Activated gamma-delta T cell treated with Interleukin-2 at 50 U/mL for 16 hours (primary cell): ENCODE results near the gene SDF2L1.
"Not testable (repeated sequence)": the region's sequence is repeated elsewhere in the genome, so short reads cannot be mapped to it uniquely, and the experiment has no call there.

ENCODE experiments used
- DNase-seq: peaks from one replicate; pipeline ENCODE4 v3.0.0-alpha.2; 2020

The SDF2L1 gene

DNA sequence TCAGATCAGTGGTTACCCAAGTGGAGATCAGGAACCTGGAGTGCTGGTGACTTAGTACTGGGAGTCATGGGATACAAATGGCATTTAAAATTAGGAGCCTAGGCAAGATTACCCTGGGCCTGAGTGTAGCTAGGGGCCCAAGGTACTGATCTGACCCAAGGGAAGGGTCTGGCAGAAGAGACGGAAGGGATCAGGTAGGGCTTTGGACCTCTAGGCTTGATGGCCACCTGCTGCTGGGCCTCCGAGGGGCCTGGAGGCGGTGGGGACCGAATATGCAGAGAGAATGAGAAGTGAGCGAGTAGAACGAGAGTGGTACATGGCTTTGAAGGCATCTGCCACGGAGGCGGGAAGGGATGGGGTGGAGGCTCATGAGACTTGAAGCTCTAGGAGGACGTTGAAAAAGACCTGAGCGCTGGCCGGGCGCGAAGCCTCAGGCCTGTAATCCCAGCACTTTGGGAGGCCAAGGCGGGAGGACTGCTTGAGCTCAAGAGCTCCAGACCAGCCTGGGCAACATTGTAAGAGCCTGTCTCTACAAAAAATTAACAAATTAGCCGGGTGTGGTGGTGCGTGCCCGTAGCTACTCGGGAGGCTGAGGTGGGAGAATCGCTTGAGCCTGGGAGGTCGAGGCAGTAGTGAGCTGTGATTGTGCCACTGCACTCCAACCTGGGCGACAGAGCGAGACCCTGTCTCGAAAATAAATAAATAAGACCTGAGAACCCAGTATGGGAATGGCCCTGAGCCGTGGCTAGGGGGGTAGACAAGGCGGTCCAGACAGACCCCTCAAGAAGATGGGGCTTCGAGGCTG lies 23.1 kb downstream of the SDF2L1 start:
- DNase-seq, result no peak

- DNase-seq, result no peak
Measured at GRCh38 chr22:21666786-21667185, 24.7 kb downstream of the SDF2L1 start.

- DNase-seq, result no peak
Measured at GRCh38 chr22:21669026-21669425, 26.9 kb downstream of the SDF2L1 start.

DNA sequence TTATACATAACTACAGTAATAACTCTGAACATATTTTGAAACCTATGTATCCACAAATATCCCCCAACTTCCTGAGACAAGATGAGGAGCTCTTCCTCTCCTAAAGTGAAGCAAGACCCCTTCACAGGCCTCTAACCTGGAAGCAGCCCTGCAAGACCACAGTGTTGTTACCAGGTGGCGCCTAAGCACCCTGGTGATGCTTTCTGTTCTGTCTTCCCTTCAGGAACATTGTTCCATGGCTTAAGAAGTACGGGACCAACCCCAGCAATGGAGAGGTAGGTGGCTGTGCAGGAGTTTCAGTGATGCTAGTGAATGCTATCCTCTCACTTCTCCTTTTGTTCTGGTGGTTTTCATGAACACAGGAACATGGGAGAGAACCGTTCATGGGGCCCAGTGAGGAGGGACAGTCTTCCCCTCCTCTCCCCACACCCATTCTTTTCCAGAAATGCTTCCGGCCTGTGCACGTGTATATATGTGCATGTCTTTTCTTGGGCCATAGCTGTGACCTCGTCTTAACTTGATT lies 30.1 kb downstream of the SDF2L1 start:
- no peak for DNase-seq

DNA sequence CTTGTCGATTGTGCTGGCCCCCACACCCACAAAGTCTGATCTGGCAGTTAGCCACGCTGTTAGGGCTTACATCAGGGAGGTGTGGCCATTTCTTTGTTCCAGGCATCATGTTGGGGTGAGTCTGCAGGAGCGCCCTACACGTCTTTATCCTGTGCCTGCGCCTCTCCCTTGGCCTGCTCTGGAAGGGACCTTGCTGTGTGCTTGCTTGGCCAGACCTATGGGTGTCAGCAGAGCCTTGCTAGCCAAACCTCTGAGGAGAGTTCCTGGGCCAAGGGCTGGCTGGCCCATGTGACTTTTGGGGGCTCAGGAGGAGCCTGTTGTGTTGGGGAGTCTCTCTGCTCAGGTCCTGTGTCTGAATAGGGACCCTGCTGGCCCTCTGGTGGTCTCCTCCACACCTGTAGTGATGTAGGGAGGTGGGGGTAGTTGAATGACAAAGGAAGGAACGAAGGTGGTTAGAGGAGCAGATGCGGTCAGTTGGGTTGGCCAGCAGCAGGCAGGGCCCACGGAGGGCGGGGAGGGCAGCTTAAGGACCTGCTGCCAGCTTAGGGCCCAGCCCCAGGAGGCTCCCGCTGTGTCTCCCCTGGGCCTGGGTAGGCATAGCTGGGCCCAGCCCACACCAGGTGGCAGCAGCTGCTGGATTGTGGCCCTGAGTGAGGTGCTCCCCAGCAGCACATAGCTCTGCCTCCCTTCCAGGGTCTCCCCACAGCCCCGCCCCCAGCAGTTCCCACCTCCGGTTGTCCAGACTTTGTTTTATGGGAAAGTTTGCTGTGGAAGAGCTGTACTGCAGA lies 31.6 kb downstream of the SDF2L1 start:
- DNase-seq, result no peak

GRCh38 chr22:21674638-21675245 lies 32.6 kb downstream of the SDF2L1 start:
- no peak for DNase-seq

GRCh38 chr22:21677606-21678443 lies 35.7 kb downstream of the SDF2L1 start:
- no peak for DNase-seq

GRCh38 chr22:21678842-21679241 lies 36.7 kb downstream of the SDF2L1 start:
- DNase-seq, result not testable (repeated sequence)

DNA sequence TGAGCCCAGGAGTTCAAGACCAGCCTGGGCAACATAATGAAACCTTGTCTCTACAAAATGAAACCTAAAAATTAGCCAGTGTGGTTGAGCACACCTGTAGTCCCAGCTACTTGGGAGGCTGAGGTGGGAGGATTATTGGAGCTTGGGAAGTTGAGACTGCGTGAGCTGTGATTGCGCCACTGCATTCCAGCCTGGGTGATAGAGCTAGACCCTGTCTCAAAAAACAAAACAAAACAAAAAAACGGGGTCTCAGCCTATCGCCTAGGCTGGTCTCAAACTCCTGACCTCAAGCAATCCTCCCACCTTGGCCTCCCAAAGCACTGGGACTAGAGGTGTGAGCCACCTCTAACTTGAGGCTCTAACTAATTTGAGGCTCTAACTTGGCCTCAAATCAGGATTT lies 37.3 kb downstream of the SDF2L1 start:
- DNase-seq, result no peak

DNA sequence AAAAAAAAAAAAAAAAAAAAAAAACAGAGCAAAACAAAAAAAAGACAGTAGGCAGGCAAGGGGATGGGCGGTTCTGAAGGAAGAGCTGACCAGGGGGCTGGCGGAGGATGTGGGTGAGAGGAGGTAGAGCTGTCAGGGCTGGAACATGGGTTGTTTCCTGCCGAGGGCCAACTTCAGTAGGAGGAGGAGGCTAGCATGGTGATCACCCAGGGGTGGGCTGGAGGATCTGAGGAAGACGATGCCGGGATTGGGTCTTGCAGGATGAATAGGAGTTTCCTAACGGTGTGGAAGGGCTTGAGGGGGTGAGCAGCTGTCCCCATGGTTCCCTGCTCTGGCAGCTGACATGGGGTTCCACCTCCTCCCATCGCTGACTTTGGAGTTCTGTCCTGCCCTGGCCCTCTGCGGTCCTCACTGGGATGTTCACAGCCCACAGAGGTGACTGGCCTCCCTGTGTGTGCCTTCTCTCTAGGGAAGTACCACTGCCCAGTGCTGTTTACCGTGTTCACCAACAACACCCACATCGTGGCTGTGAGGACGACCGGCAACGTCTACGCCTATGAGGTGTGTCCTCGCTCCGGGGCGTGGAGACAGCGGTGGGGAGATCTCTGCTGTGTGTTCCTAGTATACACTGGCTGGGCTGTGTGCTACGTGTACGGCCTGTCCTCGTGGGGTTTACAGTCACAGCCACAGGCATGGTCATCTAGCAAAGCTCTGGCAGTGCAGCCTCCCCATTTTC lies 38.9 kb downstream of the SDF2L1 start:
- DNase-seq, result no peak

DNA sequence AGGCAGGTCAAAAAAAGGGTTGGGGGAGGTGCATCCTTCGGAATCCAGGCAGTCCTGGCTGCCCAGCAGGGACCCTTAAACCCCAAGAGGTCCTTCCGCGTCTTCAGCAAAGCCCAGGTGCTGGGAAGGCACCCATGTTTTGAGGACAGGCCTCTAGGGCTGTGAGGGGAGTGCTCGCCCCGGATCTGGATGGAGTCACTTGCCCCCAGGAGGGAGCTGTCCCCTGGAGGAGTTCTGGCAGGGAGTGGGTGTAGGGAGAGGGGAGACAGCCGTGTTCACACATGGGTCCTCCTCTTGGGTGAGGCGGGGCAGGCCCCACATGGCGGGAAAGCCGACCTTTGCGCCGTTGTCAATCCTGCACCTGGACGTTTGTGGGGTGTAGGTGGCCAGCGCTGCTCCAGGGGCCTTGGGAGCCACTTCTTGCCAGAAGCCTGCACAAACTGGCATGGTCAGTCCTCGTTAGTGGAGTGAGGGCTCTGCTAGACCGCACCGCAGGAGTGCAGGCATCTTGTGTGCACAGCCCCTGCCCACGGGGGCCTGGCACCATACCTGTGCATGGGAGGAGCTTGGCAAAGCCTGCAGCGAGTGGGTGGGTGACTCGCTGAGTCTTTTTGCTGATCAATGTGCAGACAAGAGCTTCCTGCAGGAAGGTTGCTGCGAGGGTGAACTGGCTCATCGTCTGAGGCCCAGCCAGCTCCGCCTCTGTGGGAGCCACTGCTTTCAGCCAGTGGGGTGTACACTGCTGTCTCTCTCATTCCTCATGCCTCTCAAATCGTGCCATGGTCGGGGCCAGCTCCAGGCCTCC lies 39.7 kb downstream of the SDF2L1 start:
- no peak for DNase-seq

DNA sequence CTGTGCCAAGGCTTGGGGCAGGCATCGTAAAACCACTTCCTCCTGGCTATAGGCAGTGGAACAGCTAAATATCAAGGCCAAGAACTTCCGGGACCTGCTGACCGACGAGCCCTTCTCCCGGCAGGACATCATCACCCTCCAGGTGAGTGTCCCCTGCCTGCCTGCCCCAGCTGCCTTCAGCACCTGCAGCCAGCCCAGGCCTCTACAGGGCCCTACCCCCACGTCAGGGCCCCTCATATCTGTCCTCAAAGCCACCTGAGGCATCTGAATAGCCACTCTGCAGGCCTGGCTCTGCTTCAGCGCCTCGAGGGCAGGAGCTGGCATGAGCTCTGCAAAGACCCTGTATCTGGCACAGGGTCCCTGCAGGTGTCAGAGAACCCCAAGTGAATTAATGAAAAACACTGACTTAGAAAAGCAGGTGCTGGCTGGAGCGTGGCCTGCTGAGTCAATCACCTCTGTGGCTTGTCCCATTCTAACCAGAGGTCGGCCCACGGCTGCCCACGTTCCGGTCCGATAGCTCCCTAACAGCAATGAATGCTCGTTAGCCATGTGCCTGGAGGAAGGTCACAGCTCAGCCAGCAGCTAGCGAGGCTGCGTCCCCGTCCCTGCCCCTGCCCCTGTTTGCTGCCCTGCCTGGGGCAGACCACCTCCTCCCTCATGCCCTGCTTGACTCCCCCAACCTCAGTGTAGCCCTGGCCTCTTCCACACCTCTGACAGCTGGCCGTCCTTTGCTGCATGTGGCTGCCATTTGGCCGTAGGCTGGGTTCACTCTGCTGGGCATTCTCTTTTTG lies 40.5 kb downstream of the SDF2L1 start:
- DNase-seq, result no peak

DNA sequence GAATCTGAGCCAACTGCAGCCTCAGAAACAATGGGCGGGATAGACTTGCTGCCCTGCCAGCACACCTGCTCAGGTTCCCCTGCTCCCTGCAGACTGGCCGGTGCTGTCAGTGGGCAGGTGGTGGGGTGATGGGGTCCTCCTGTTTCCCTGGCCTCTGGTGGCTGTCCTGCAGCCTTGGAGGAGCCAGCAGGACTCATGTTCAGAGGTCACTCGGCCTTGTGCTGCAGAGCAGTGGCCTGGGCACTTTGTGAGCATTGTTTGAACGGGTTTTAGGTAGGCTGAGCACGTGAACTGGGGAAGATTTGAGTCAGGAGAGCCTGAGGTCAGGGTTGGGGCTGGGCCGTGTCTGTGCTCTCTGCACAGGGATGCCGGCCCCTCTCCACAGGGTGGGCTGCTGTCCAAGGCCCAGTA lies 41.3 kb downstream of the SDF2L1 start:
- no peak for DNase-seq

DNA sequence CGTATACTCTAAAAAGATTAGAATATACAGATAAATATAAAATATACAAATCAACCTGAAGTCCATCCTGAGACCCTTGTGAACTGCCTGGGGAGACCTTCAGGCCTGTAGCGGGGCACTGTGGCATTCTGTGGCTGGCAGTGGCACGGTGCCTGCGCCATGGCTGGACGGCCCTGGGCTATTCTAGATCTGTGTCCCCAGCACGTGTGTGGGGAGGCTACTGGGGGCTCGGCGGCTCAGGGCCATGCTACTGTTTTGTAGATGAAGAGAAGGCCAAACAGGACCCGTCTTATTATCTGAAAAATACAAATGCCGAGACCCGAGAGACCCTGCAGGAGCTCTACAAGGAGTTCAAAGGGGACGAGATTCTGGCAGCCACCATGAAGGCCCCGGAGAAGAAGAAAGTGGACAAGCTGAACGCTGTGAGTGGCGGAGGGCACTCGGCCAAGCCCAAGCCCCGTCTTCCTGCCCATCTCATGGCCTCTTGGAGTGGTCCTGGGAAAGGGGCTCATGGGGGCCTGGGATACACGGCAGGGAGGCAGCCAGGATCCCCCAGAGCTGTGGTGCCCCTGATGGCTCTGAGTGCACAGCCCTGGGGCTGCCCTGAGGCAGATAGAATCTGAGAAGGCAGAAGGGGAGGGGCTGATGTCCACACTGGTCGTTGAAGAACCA lies 42.5 kb downstream of the SDF2L1 start:
- DNase-seq, result no peak

DNA sequence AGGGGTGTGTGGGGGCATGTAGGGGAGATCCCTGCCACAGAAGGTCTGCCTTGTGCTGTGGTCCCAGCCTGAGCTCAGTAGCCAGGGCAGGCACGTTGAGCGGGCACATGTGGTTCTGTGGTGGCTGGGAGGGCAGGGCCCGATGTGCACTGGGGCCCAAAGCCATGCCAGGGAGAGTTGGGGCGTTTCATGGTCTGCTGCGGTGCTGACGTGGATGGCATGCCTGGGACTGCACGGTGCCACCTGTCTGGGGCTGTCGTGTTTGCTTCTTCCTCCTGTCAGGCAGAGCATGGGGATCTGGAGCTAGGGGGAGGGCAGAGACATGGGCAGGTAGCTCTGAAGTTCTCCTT lies 43.0 kb downstream of the SDF2L1 start:
- no peak for DNase-seq

DNA sequence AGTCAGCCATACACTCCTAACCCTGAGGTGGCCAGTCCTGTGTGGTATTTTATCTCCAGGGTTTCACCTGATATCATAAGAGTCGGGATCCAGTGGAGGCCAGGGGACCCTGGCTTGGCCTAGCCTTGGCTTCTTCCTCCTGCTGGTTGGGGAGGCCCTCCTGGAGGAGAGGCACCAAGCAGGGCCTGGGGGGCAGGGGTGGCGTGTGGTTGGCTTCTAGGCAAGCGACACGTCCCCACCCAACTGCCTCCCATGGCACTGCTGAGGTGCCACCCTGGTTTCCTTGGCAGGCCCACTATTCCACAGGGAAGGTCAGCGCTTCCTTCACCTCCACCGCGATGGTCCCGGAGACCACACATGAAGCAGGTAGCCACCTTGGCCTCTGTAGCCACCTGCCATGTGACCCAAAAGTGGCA lies 44.1 kb downstream of the SDF2L1 start:
- no peak for DNase-seq

DNA sequence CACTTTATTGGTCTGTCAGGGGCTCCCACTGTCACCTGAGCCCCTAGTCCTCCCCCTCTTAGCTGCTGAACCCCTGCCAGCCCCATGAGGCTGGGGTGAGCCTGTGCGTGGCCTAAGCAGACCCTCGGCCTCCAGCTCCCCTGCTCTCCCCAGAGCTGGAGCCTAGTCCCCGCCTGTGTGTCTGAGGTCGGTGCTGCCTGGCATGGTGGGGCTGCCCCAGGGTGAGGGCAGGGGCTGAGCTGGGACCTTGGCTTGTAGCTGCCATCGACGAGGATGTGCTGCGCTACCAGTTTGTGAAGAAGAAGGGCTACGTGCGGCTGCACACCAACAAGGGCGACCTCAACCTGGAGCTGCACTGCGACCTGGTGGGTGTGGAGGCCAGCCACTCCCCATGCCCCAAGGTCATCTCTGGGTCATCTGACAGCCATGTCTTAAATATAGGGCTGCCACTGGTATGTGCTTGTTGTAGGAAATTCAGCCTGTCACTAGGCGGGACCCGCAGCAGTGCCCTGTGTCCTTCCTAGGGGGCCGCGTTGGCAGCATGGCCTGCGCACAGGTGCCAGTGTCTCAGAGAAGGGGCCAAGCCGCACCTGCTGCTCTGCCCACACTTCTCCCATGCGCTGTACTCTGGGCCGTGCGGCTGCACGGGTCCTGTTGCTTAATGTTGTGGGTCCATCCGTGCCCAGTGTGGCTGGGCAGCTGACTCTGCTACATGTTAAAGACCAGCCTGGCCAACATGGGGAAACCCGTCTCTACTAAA lies 44.7 kb downstream of the SDF2L1 start:
- DNase-seq, result no peak

DNA sequence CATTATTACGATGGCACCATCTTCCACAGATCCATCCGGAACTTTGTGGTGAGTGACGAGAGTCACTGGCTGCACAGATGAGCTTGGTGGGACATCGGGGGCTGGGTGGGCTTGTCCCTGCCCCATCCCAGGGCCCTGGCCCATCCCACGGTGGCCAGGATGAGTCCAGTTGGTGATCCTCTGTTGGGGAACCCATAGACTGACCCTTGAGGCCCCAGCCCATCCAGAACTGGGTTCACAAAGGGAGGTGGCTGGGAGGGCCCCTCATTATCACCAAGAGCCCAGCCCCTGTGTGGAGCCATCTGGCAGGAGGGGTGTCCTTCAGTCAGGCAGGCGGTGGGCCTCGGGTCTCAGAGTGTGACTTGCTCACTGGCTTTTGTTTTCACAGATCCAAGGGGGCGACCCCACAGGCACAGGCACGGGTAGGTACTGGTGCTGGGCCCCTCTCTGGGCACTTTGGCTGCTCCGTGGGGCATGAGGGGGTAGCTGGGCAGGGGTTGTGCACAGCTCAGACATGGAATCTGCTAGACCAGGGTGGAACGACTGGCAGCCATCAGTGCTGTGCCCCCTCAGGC lies 45.7 kb downstream of the SDF2L1 start:
- DNase-seq, result no peak

- DNase-seq, result no peak
Measured at GRCh38 chr22:21688341-21688705, 46.2 kb downstream of the SDF2L1 start.
